Sigmoid colon (tissue), 7 donors: ENCODE data around the gene SDK1. TPM values are rescaled to one million over a fixed set of nuclear protein-coding genes. Genes with fewer than 3 reads are reported as not detected.

ENCODE experiments used
- DNase-seq: peaks from one replicate; pipeline ENCODE4 v3.0.0-alpha.2; 2019
- H3K27ac ChIP-seq, 4 donors: fragments of 200-600 bp; sonication (generic); one replicate each; pipeline ENCODE4 v1.5.1; 2016 to 2019; ENCODE audit warnings: mild to moderate bottlenecking in 1 of 4
- H3K27me3 ChIP-seq, 3 donors: fragments of 200-600 bp; sonication (generic); one replicate each; pipeline ENCODE4 v1.5.1; 2019; ENCODE audit warnings: mild to moderate bottlenecking in 1 of 3
- H3K36me3 ChIP-seq, 4 donors: fragments of 200-600 bp; sonication (generic); one replicate each; pipeline ENCODE4 v1.5.1; 2016 to 2019
- H3K4me1 ChIP-seq, 4 donors: fragments of 200-600 bp; sonication (generic); one replicate each; pipeline ENCODE4 v1.5.1; 2017 to 2019
- H3K4me3 ChIP-seq, 4 donors: fragments of 200-600 bp; sonication (generic); one replicate each; pipeline ENCODE4 v1.5.1; 2017 to 2019; ENCODE audit warnings: mild to moderate bottlenecking in 2 of 4, moderate library complexity in 1 of 4
- H3K9me3 ChIP-seq, 4 donors: fragments of 200-600 bp in 3 of 4; sonication (generic) in 3 of 4; one replicate each; pipeline versions ENCODE4 v1.5.1 to v1.6.1; 2013 to 2019
- CTCF ChIP-seq, 4 experiments: fragments of 450-650 bp in 3 of 4; fragments of 200-600 bp in 1 of 4; IDR thresholded peaks; one replicate each; pipeline ENCODE4 v1.5.1; 2016 to 2019; ENCODE audit warnings: antibody characterized with exemption in 4 of 4, mild to moderate bottlenecking in 3 of 4, moderate library complexity in 2 of 4
- EP300 ChIP-seq, 4 donors: sonication (generic); formaldehyde crosslinking; IDR thresholded peaks; one replicate each; pipeline ENCODE4 v1.6.1; 2017; ENCODE audit warnings: antibody characterized with exemption in 4 of 4
- POLR2A ChIP-seq, 2 donors: fragments of 450-650 bp; IDR thresholded peaks; one replicate each; pipeline ENCODE4 v1.6.1; 2016; ENCODE audit warnings: antibody characterized with exemption in 2 of 2, mild to moderate bottlenecking in 2 of 2, moderate library complexity in 2 of 2
- POLR2AphosphoS5 ChIP-seq, 4 donors: sonication (generic); formaldehyde crosslinking; IDR thresholded peaks; one replicate each; pipeline ENCODE4 v1.6.1; 2017; ENCODE audit warnings: antibody characterized with exemption in 4 of 4
- WGBS, 2 donors: extraction: QIAGEN DNeasy Blood & Tissue Kit; methylation state at CpG; one replicate each; pipeline ENCODE4 v1.1.7; 2013; 5-methylcytosine and 5-hydroxymethylcytosine counted together
- intact Hi-C: fragments of 100-400 bp; cut with DNase I; formaldehyde crosslinking; loops from one replicate; pipeline ENCODE4 v1.15.1; 2023
- polyA plus RNA-seq, 3 donors: library from polyadenylated mRNA; stranded (reverse); fragments of 200-250 nt; gene quantifications; one replicate each; pipeline ENCODE4 v1.2.3, GENCODE V29; 2013
- total RNA-seq, 4 donors: library from RNA; depleted of rRNA; stranded (reverse); fragments of >200 nt; gene quantifications; one replicate each; pipeline ENCODE4 v1.1.0, GENCODE V29; 2016
- donor health status: healthy with polysubstance abuse.
- donor health status: Bipolar disorder and iron deficiency.
- donor health status: healthy.

SDK1 gene
- total and polyA plus RNA-seq, 7 donors: under 0.01 to 23.0 (median 10.0) TPM; not detected in 1

- TF ChIP-seq POLR2A (IDR thresholded peaks at IDR 0.05): no peak
- TF ChIP-seq POLR2AphosphoS5 (IDR thresholded peaks at IDR 0.05): no peak
- no peak for TF ChIP-seq CTCF (IDR thresholded peaks at IDR 0.05)
- no peak for TF ChIP-seq EP300 (IDR thresholded peaks at IDR 0.05)
- intact Hi-C loops: no loop called here
- no peaks in the 10 kb centered on the region for H3K9me3 ChIP-seq
- H3K27ac ChIP-seq: no peak overlapping the region
- H3K4me1 ChIP-seq: no peaks in the 10 kb centered on the region
- no peak overlapping the region for H3K4me3 ChIP-seq
- DNase-seq: no peak
- no peaks in the 10 kb centered on the region for H3K36me3 ChIP-seq
- WGBS, 2 donors: 83 to 85% methylated on average over 9 of the region's 9 CpGs
- H3K27me3 ChIP-seq: no peaks in the 10 kb centered on the region
Measured at GRCh38 chr7:3915337-3915878, 614.4 kb downstream of the SDK1 start.

GRCh38 chr7:3916146-3916545, 615.1 kb downstream of the SDK1 start:
- H3K4me1 ChIP-seq: no peaks in the 10 kb centered on the region
- no peak overlapping the region for H3K27ac ChIP-seq
- no peak overlapping the region for H3K4me3 ChIP-seq
- 32 to 39% methylated on average over 1 of the region's 1 CpG for WGBS, 2 donors
- no peaks in the 10 kb centered on the region for H3K36me3 ChIP-seq
- H3K9me3 ChIP-seq: no peaks in the 10 kb centered on the region
- no peaks in the 10 kb centered on the region for H3K27me3 ChIP-seq
- no peak for TF ChIP-seq CTCF (IDR thresholded peaks at IDR 0.05)
- TF ChIP-seq POLR2AphosphoS5 (IDR thresholded peaks at IDR 0.05): no peak
- no peak for TF ChIP-seq EP300 (IDR thresholded peaks at IDR 0.05)
- TF ChIP-seq POLR2A (IDR thresholded peaks at IDR 0.05): no peak
- intact Hi-C loops: no loop called here
- no peak for DNase-seq

- Histone ChIP-seq H3K9me3 (no peaks in the 10 kb centered on the region), H3K4me3 (no peak overlapping the region), H3K4me1 (peaks cover 0 to 7% (median under 1%) of the 10 kb centered on the region in 4 donors), H3K27me3 (no peaks in the 10 kb centered on the region), H3K27ac (no peak overlapping the region), H3K36me3 (no peaks in the 10 kb centered on the region)
- WGBS, 2 donors: 51 to 58% methylated on average over 4 of the region's 4 CpGs
- DNase-seq: no peak
- intact Hi-C loops: no loop called here
- TF ChIP-seq POLR2AphosphoS5 (IDR thresholded peaks at IDR 0.05): no peak
- TF ChIP-seq EP300 (IDR thresholded peaks at IDR 0.05): no peak
- TF ChIP-seq POLR2A (IDR thresholded peaks at IDR 0.05): no peak
- TF ChIP-seq CTCF (IDR thresholded peaks at IDR 0.05): no peak
Measured at GRCh38 chr7:3917436-3917835, 616.4 kb downstream of the SDK1 start.

- 68 to 90% methylated on average over 8 of the region's 8 CpGs for WGBS, 2 donors
- no peak overlapping the region for H3K27ac ChIP-seq
- H3K4me3 ChIP-seq: no peak overlapping the region
- intact Hi-C loops: no loop called here
- H3K36me3 ChIP-seq: no peaks in the 10 kb centered on the region
- H3K27me3 ChIP-seq: no peaks in the 10 kb centered on the region
- TF ChIP-seq CTCF (IDR thresholded peaks at IDR 0.05): no peak
- H3K4me1 ChIP-seq: peaks cover 0 to 9% (median 2%) of the 10 kb centered on the region in 4 donors
- no peak for DNase-seq
- H3K9me3 ChIP-seq: no peaks in the 10 kb centered on the region
Measured at GRCh38 chr7:3918576-3918975, 617.5 kb downstream of the SDK1 start.

- 36 to 57% methylated on average over 10 of the region's 10 CpGs for WGBS, 2 donors
- H3K27ac ChIP-seq: peak overlapping the region in 1 of 4 donors; percentile 39
Measured at GRCh38 chr7:3922175-3922635, 621.2 kb downstream of the SDK1 start.

More at GRCh38 chr7:3922175-3922635, 621.2 kb downstream of the SDK1 start:
- Histone ChIP-seq H3K36me3 (no peaks in the 10 kb centered on the region), H3K4me1 (peaks cover 0 to 9% (median 2%) of the 10 kb centered on the region in 4 donors), H3K4me3 (no peak overlapping the region), H3K9me3 (no peaks in the 10 kb centered on the region), H3K27me3 (no peaks in the 10 kb centered on the region)
- intact Hi-C loops: no loop called here
- TF ChIP-seq POLR2AphosphoS5 (IDR thresholded peaks at IDR 0.05) (no peak), CTCF (IDR thresholded peaks at IDR 0.05) (peak in 2 of 4 experiments; percentile 18 to 37)
- DNase-seq: no peak
